K562 (cell line): ENCODE measurements around the gene MYCBPAP. TPM values are rescaled to one million over a fixed set of nuclear protein-coding genes. Genes with fewer than 3 reads are reported as not detected.

Source experiments
- HCFC1 ChIP-seq: IDR thresholded peaks from 2 replicates; pipeline ENCODE4 v1.6.1; 2012; ENCODE audit warnings: low read depth, low read length, improper control_type of control experiment
- HNRNPL ChIP-seq: fragments of 200-400 bp; formaldehyde crosslinking; IDR thresholded peaks from 2 replicates; pipeline ENCODE4 v1.6.1; 2017; ENCODE audit warnings: low read depth, mild to moderate bottlenecking, low read length
- MAFG ChIP-seq: fragments of 450-650 bp; conservative IDR thresholded peaks from 2 replicates; pipeline ENCODE4 v1.6.1; 2016; ENCODE audit warnings: missing genetic modification characterization, missing compliant biosample characterization
- MCM5 ChIP-seq: fragments of 450-650 bp; IDR thresholded peaks from 2 replicates; pipeline ENCODE4 v1.6.1; 2016; ENCODE audit warnings: low read depth
- NR4A1 ChIP-seq, 2 experiments: fragments of 250-450 bp in 1 of 2; fragments of 450-650 bp in 1 of 2; sonication (Bioruptor Pico) in 1 of 2; IDR thresholded peaks; 2 replicates each; pipeline versions ENCODE4 v1.4.0 to v1.6.1; 2016 to 2020; ENCODE audit warnings: mild to moderate bottlenecking in 2 of 2, missing compliant biosample characterization in 1 of 2, missing genetic modification characterization in 1 of 2, moderate library complexity in 1 of 2
- RAD51 ChIP-seq: fragments of 450-650 bp; IDR thresholded peaks from 2 replicates; pipeline ENCODE4 v1.7.1; 2016; ENCODE audit warnings: low read depth, mild to moderate bottlenecking, borderline replicate concordance
- SIN3A ChIP-seq, 2 experiments: fragments of 150-350 bp in 1 of 2; IDR thresholded peaks; 2 replicates each; pipeline ENCODE4 v1.6.1; 2011 to 2016; ENCODE audit warnings: borderline replicate concordance in 2 of 2, low read depth in 2 of 2, low read length in 2 of 2, mild to moderate bottlenecking in 2 of 2, moderate library complexity in 2 of 2; ENCODE audit not compliant: control insufficient read depth in 1 of 2
- SMAD4 ChIP-seq: fragments of 250-450 bp; sonication (Bioruptor Pico); conservative IDR thresholded peaks from 2 replicates; pipeline ENCODE4 v1.8.0; 2021; ENCODE audit warnings: inconsistent platforms, mild to moderate bottlenecking, moderate library complexity
- polyA plus RNA-seq, 8 experiments: library from polyadenylated mRNA; depleted of rRNA in 4 of 8; stranded (reverse) in 5 of 8; unstranded in 3 of 8; fragments of >200 nt; fragmentation: Nextera tagmentation in 2 of 8; fragmentation: Illumina TruSeq in 1 of 8; extraction: Ambion mirVana in 2 of 8; extraction: Trizol in 1 of 8; gene quantifications; 2 replicates each; pipeline versions ENCODE4 v1.2.1 to v1.2.3, GENCODE V29; 2011 to 2014; ENCODE audit warnings: inconsistent platforms in 1 of 8, missing spikeins in 1 of 8
- total RNA-seq, 7 experiments: library from RNA; depleted of rRNA in 6 of 7; stranded (reverse); fragments of >200 nt in 6 of 7; fragmentation: Illumina TruSeq in 2 of 7; extraction: Trizol in 2 of 7; gene quantifications; 2 replicates each; pipeline versions ENCODE4 v1.2.1 to v1.2.3, GENCODE V29; 2011 to 2021; ENCODE audit warnings: low replicate concordance in 1 of 7
- TF ChIP-seq, protein P1 (sequence below): fragments of 450-650 bp; IDR thresholded peaks from 2 replicates; pipeline ENCODE4 v1.6.1; 2016; ENCODE audit warnings: mild to moderate bottlenecking, moderate library complexity
- TF ChIP-seq, protein P2 (sequence below): fragments of 450-650 bp; formaldehyde crosslinking; IDR thresholded peaks from 2 replicates; pipeline ENCODE4 v1.4.0; 2022; ENCODE audit warnings: mild to moderate bottlenecking, moderate library complexity
- TF ChIP-seq, protein P3 (sequence below): fragments of 250-450 bp; sonication (Bioruptor Pico); IDR thresholded peaks from 2 replicates; pipeline ENCODE4 v1.5.0; 2021; ENCODE audit warnings: mild to moderate bottlenecking, borderline replicate concordance

The MYCBPAP gene
- total and polyA plus RNA-seq, 9 of the 15 experiments (the other 6 are each of a cell fraction or from before 2014, with no cell fraction given), result not detected

DNA sequence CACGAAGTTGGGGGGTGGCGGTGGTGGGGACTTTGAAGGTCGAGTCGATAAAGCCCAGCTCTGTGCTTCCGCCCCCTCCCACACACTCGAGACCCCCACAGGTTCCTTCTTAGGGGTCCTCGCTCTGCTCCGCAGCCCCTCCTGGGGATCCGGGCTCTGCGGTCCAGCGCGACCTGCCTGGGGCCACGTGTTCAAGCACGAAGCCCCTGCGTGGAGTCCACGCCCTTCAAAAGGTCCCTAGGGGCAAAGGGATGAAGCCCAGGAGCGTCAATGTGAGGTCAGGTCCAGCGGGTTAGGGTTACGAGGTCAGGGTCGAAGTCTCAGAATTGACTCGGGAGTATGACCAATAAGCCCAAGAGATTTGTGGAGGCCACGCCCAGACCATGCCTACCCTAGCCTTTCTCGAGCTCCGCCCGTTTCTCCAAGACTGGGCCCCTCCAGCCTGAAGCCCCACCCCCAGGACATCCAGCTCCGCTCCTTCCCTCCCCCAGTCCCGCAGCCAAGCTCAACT is 51.5 kb downstream of the MYCBPAP start (continued):
- TF ChIP-seq, protein P1, sequence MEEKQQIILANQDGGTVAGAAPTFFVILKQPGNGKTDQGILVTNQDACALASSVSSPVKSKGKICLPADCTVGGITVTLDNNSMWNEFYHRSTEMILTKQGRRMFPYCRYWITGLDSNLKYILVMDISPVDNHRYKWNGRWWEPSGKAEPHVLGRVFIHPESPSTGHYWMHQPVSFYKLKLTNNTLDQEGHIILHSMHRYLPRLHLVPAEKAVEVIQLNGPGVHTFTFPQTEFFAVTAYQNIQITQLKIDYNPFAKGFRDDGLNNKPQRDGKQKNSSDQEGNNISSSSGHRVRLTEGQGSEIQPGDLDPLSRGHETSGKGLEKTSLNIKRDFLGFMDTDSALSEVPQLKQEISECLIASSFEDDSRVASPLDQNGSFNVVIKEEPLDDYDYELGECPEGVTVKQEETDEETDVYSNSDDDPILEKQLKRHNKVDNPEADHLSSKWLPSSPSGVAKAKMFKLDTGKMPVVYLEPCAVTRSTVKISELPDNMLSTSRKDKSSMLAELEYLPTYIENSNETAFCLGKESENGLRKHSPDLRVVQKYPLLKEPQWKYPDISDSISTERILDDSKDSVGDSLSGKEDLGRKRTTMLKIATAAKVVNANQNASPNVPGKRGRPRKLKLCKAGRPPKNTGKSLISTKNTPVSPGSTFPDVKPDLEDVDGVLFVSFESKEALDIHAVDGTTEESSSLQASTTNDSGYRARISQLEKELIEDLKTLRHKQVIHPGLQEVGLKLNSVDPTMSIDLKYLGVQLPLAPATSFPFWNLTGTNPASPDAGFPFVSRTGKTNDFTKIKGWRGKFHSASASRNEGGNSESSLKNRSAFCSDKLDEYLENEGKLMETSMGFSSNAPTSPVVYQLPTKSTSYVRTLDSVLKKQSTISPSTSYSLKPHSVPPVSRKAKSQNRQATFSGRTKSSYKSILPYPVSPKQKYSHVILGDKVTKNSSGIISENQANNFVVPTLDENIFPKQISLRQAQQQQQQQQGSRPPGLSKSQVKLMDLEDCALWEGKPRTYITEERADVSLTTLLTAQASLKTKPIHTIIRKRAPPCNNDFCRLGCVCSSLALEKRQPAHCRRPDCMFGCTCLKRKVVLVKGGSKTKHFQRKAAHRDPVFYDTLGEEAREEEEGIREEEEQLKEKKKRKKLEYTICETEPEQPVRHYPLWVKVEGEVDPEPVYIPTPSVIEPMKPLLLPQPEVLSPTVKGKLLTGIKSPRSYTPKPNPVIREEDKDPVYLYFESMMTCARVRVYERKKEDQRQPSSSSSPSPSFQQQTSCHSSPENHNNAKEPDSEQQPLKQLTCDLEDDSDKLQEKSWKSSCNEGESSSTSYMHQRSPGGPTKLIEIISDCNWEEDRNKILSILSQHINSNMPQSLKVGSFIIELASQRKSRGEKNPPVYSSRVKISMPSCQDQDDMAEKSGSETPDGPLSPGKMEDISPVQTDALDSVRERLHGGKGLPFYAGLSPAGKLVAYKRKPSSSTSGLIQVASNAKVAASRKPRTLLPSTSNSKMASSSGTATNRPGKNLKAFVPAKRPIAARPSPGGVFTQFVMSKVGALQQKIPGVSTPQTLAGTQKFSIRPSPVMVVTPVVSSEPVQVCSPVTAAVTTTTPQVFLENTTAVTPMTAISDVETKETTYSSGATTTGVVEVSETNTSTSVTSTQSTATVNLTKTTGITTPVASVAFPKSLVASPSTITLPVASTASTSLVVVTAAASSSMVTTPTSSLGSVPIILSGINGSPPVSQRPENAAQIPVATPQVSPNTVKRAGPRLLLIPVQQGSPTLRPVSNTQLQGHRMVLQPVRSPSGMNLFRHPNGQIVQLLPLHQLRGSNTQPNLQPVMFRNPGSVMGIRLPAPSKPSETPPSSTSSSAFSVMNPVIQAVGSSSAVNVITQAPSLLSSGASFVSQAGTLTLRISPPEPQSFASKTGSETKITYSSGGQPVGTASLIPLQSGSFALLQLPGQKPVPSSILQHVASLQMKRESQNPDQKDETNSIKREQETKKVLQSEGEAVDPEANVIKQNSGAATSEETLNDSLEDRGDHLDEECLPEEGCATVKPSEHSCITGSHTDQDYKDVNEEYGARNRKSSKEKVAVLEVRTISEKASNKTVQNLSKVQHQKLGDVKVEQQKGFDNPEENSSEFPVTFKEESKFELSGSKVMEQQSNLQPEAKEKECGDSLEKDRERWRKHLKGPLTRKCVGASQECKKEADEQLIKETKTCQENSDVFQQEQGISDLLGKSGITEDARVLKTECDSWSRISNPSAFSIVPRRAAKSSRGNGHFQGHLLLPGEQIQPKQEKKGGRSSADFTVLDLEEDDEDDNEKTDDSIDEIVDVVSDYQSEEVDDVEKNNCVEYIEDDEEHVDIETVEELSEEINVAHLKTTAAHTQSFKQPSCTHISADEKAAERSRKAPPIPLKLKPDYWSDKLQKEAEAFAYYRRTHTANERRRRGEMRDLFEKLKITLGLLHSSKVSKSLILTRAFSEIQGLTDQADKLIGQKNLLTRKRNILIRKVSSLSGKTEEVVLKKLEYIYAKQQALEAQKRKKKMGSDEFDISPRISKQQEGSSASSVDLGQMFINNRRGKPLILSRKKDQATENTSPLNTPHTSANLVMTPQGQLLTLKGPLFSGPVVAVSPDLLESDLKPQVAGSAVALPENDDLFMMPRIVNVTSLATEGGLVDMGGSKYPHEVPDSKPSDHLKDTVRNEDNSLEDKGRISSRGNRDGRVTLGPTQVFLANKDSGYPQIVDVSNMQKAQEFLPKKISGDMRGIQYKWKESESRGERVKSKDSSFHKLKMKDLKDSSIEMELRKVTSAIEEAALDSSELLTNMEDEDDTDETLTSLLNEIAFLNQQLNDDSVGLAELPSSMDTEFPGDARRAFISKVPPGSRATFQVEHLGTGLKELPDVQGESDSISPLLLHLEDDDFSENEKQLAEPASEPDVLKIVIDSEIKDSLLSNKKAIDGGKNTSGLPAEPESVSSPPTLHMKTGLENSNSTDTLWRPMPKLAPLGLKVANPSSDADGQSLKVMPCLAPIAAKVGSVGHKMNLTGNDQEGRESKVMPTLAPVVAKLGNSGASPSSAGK, result peak; percentile 78
- TF ChIP-seq, protein P2, sequence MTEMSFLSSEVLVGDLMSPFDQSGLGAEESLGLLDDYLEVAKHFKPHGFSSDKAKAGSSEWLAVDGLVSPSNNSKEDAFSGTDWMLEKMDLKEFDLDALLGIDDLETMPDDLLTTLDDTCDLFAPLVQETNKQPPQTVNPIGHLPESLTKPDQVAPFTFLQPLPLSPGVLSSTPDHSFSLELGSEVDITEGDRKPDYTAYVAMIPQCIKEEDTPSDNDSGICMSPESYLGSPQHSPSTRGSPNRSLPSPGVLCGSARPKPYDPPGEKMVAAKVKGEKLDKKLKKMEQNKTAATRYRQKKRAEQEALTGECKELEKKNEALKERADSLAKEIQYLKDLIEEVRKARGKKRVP (CRISPR knock-in tag), result no peak
- TF ChIP-seq HNRNPL, result no peak
- peak; percentile 16; the same call in 1 of the 2 replicates for TF ChIP-seq RAD51
- no peak for TF ChIP-seq MAFG (tag)
- TF ChIP-seq HCFC1, result no peak
- no peak for TF ChIP-seq NR4A1 (CRISPR knock-in tag; IDR thresholded peaks at IDR 0.05)
- TF ChIP-seq NR4A1 (tag; IDR thresholded peaks at IDR 0.05), result no peak
- TF ChIP-seq, protein P3, sequence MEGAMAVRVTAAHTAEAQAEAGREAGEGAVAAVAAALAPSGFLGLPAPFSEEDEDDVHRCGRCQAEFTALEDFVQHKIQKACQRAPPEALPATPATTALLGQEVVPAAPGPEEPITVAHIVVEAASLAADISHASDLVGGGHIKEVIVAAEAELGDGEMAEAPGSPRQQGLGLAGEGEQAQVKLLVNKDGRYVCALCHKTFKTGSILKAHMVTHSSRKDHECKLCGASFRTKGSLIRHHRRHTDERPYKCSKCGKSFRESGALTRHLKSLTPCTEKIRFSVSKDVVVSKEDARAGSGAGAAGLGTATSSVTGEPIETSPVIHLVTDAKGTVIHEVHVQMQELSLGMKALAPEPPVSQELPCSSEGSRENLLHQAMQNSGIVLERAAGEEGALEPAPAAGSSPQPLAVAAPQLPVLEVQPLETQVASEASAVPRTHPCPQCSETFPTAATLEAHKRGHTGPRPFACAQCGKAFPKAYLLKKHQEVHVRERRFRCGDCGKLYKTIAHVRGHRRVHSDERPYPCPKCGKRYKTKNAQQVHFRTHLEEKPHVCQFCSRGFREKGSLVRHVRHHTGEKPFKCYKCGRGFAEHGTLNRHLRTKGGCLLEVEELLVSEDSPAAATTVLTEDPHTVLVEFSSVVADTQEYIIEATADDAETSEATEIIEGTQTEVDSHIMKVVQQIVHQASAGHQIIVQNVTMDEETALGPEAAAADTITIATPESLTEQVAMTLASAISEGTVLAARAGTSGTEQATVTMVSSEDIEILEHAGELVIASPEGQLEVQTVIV, result no peak
- no peak for TF ChIP-seq SMAD4 (CRISPR knock-in tag)
- TF ChIP-seq SIN3A (IDR thresholded peaks at IDR 0.05; ENCODE audit: borderline replicate concordance in 2 of 2, control insufficient read depth in 1 of 2, low read depth in 2 of 2, low read length in 2 of 2), result no peak
- TF ChIP-seq MCM5, result no peak
